H1 (cell line): ENCODE data around the gene HOXC11.
A peak's percentile ranks its signal among the peaks of the same experiment; 100 is the strongest.

ENCODE experiments used
- BRCA1 ChIP-seq: IDR thresholded peaks from 2 replicates; pipeline ENCODE4 v1.6.1; 2012; ENCODE audit warnings: low read depth, low read length, improper control_type of control experiment
- CEBPB ChIP-seq: IDR thresholded peaks from 2 replicates; pipeline ENCODE4 v1.6.1; 2012; ENCODE audit warnings: low read depth, low read length
- CREB1 ChIP-seq: IDR thresholded peaks from 2 replicates; pipeline ENCODE4 v1.6.1; 2012; ENCODE audit warnings: inconsistent platforms
- EZH2 ChIP-seq: fragments of 200-600 bp; sonication (generic); IDR thresholded peaks from 2 replicates; pipeline ENCODE4 v1.7.1; 2012; ENCODE audit warnings: low read depth, mild to moderate bottlenecking, moderate library complexity, low read length, inconsistent platforms; ENCODE audit not compliant: severe bottlenecking
- HDAC6 ChIP-seq: IDR thresholded peaks from one replicate; pipeline ENCODE4 v1.7.1; 2012; ENCODE audit warnings: low read depth, mild to moderate bottlenecking, inconsistent platforms, low read length, moderate library complexity
- JUND ChIP-seq: IDR thresholded peaks from 2 replicates; pipeline ENCODE4 v1.6.1; 2011; ENCODE audit warnings: mild to moderate bottlenecking, improper control_type of control experiment, low read length
- KDM1A ChIP-seq: fragments of 200-600, 300-600 bp; sonication (generic); IDR thresholded peaks from 2 replicates; pipeline ENCODE4 v1.7.1; 2016; ENCODE audit warnings: mild to moderate bottlenecking, low read length, borderline replicate concordance
- PHF8 ChIP-seq: fragments of 200-600 bp; sonication (generic); conservative IDR thresholded peaks from 2 replicates; pipeline ENCODE4 v1.7.1; 2012; ENCODE audit warnings: low read depth, mild to moderate bottlenecking, inconsistent platforms, low read length, moderate library complexity
- POLR2A ChIP-seq, 2 experiments: IDR thresholded peaks; 1 replicate in 1 of 2; 2 replicates in 1 of 2; pipeline ENCODE4 v1.6.1; 2011; ENCODE audit warnings: low read depth in 2 of 2, low read length in 2 of 2, mild to moderate bottlenecking in 2 of 2; ENCODE audit errors: control extremely low read depth in 1 of 2
- POLR2AphosphoS5 ChIP-seq: IDR thresholded peaks from 2 replicates; pipeline ENCODE4 v1.6.1; 2011; ENCODE audit warnings: low read depth, low read length
- RNF2 ChIP-seq: fragments of 200-900, 300-1000 bp; sonication (generic); IDR thresholded peaks from 2 replicates; pipeline ENCODE4 v1.7.1; 2016; ENCODE audit warnings: borderline replicate concordance, low read depth, mild to moderate bottlenecking, antibody characterized with exemption, low read length; ENCODE audit not compliant: poor library complexity, severe bottlenecking; ENCODE audit errors: missing control alignments
- TAF1 ChIP-seq: IDR thresholded peaks from 2 replicates; pipeline ENCODE4 v1.6.1; 2011; ENCODE audit warnings: mild to moderate bottlenecking, low read depth, low read length
- TF ChIP-seq, protein P1 (sequence below), 3 experiments: IDR thresholded peaks; 1 replicate in 2 of 3; 2 replicates in 1 of 3; pipeline versions ENCODE4 v1.5.1 to v1.6.1; 2011; ENCODE audit warnings: low read length in 3 of 3, mild to moderate bottlenecking in 3 of 3, inconsistent platforms in 2 of 3, low read depth in 1 of 3, moderate library complexity in 1 of 3; ENCODE audit not compliant: insufficient read depth in 1 of 3; ENCODE audit errors: control extremely low read depth in 1 of 3

DNA sequence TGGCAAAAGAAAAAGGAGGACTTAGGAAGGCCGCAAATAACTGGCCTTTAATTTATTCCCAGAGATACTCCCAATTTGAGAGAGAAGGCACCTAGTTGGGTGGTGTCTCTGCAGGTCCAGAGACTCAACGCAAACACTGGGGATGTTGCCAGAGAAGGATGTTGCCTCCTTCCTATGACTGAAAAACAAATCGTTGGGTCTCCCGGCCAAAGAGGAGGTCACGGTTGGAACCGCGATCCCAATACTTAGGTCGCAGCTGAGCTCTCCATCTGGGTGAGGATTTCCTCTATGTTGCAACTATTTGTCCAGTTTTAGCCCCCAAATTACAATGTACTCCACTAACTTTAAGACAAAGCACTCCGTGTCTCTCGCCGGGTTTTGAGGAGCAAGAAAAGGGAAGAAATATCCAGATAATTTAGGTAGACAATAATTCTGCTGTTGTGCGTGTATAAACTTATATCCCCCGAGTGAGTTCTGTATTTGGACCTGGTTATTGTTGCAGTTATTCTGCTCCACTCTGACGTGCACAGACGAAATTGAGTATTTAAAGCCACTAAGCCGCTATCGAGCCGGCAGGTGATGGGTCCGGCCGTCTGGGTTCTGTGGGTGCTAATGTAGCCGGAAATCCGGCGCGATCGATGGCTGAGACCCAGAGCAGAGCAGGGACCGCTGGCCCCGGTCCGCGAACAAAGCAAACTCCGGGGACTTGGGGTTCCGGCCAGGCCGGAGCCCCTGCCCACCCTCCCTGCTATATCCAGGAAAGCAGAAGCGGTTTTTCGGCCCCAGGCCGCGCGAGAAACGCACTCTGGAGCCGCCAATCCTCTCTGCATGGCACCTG is 12.5 kb upstream of the HOXC11 start:
- TF ChIP-seq POLR2A (IDR thresholded peaks at IDR 0.05; ENCODE audit: control extremely low read depth in 1 of 2, low read depth in 2 of 2, low read length in 2 of 2) (no peak), RNF2 (peak; percentile 86), CREB1 (no peak), BRCA1 (no peak), EZH2 (peak; percentile 93), JUND (no peak), KDM1A (no peak), HDAC6 (no peak), TAF1 (no peak), POLR2AphosphoS5 (no peak), PHF8 (no peak), CEBPB (no peak)
- TF ChIP-seq, protein P1, sequence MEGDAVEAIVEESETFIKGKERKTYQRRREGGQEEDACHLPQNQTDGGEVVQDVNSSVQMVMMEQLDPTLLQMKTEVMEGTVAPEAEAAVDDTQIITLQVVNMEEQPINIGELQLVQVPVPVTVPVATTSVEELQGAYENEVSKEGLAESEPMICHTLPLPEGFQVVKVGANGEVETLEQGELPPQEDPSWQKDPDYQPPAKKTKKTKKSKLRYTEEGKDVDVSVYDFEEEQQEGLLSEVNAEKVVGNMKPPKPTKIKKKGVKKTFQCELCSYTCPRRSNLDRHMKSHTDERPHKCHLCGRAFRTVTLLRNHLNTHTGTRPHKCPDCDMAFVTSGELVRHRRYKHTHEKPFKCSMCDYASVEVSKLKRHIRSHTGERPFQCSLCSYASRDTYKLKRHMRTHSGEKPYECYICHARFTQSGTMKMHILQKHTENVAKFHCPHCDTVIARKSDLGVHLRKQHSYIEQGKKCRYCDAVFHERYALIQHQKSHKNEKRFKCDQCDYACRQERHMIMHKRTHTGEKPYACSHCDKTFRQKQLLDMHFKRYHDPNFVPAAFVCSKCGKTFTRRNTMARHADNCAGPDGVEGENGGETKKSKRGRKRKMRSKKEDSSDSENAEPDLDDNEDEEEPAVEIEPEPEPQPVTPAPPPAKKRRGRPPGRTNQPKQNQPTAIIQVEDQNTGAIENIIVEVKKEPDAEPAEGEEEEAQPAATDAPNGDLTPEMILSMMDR (IDR thresholded peaks at IDR 0.05; ENCODE audit: control extremely low read depth in 1 of 3, insufficient read depth in 1 of 3, low read depth in 1 of 3, low read length in 3 of 3), result no peak
